SK-N-MC (cell line): ENCODE results near the gene RREB1.

Source experiments
- EZH2 ChIP-seq: fragments of 200-600 bp; sonication (generic); IDR thresholded peaks from one replicate; pipeline ENCODE4 v1.6.1; 2017; ENCODE audit warnings: antibody characterized with exemption
- FOXP2 ChIP-seq: optimal IDR thresholded peaks from 2 replicates; pipeline ENCODE3; 2011; ENCODE audit warnings: mild to moderate bottlenecking, moderate library complexity; ENCODE audit not compliant: insufficient read depth; ENCODE audit errors: extremely low read length, control extremely low read depth
- POLR2AphosphoS5 ChIP-seq: IDR thresholded peaks from 2 replicates; pipeline ENCODE4 v1.6.1; 2012; ENCODE audit warnings: mild to moderate bottlenecking, low read depth, low read length, borderline replicate concordance

DNA sequence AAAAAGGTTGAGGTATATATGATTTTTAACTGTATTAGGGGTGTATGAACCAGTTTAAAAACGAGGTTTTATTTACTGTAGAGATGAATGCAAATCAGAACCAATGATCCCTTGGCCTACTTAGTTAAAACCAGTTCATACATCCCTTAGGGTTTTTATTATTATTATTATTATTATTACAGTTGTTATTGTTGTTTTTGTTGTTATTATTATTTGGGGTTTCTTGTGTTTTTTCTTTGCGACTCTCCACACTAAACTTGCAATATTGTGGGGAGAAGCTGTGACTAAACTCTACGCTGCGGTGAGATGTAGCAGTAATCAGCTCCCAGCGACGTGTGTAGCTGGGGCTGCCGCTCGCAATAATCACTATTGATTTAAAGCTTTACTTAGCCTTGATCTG is 143.1 kb downstream of the RREB1 start:
- TF ChIP-seq FOXP2, result no peak
- no peak for TF ChIP-seq EZH2
- no peak for TF ChIP-seq POLR2AphosphoS5
